IPS-15b (cell line): Measurements from ENCODE around the gene IL13.

Experiments used
- H3K27me3 ChIP-seq: one replicate; pipeline ENCODE4 v1.6.1; 2013; ENCODE audit warnings: low read length; ENCODE audit not compliant: control insufficient read depth, insufficient read depth
- H3K36me3 ChIP-seq: one replicate; pipeline ENCODE4 v1.6.1; 2013; ENCODE audit warnings: low read length; ENCODE audit not compliant: control insufficient read depth, insufficient read depth
- H3K4me1 ChIP-seq: one replicate; pipeline ENCODE4 v1.6.1; 2013; ENCODE audit warnings: mild to moderate bottlenecking, low read length; ENCODE audit not compliant: control insufficient read depth, insufficient read depth
- H3K4me3 ChIP-seq: one replicate; pipeline ENCODE4 v1.5.1; 2013; ENCODE audit warnings: low read depth, low read length
- H3K9ac ChIP-seq: one replicate; pipeline ENCODE4 v1.6.1; 2013; ENCODE audit warnings: low read depth, mild to moderate bottlenecking, low read length
- H3K9me3 ChIP-seq: one replicate; pipeline ENCODE4 v1.6.1; 2013; ENCODE audit warnings: mild to moderate bottlenecking, low read length; ENCODE audit not compliant: control insufficient read depth, insufficient read depth

Gene IL13

DNA sequence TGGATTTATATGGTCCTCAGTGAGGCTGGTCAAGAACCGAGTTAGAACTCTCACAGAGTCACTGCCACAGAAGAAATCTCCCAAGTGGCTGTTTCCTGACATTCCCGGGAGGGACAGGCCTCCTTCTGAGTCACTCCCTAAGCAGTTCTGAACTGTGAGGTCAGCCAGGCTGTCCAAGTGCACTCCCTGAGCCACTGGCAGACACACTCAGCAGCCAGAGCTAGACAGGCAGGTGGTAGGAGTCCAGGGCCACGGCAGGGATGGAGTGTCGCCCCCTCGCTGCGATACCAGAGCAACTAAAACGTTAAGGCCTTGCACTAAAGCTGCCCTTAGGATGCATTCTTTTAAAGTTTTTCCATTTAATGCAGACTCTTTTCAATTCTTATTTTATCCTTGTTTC, 19.2 kb downstream of the IL13 start:
- H3K9ac ChIP-seq: no peak overlapping the region
- H3K4me3 ChIP-seq: no peak overlapping the region

DNA sequence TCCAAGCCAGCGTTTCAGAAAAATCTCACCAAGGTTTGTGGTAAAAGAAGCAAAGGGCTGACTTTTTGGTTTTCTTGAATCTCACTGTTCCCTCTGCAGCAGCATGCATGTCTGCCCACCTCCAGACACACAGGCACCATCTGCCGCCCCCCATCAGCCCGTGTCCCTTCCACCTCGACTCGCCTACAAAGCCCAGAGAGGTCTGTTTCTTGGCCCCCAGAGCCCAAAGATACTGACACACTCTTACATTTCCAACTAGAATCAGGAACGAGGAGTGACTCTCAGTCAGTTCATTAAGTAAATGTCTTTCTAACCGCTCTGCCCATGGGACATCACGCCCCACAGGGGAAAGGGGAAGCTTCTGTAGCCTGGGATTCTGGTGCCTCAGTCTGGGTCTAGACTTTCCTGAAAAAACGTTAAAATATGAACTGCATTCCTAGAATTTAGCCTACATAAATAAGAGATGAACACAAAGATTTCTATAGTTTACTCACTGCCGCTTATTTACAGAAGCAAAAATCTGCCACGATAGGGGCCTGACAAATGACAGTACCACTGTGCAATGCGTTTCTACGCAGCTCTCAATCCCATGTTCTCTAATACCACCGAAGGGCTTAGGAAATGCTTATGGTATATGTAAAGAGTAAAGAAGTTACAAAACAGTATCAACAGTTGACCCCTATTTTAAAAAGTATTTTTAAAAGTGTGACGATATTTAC, 19.9 kb downstream of the IL13 start:
- no peaks in the 10 kb centered on the region for H3K27me3 ChIP-seq
- H3K4me1 ChIP-seq: no peaks in the 10 kb centered on the region
- H3K9ac ChIP-seq: no peak overlapping the region
- H3K9me3 ChIP-seq: no peaks in the 10 kb centered on the region
- H3K4me3 ChIP-seq: no peak overlapping the region
- H3K36me3 ChIP-seq: no peaks in the 10 kb centered on the region

More for the DNA sequence above, 19.2 kb downstream of the IL13 start:
- Histone ChIP-seq H3K4me1 (no peaks in the 10 kb centered on the region), H3K9me3 (no peaks in the 10 kb centered on the region), H3K27me3 (no peaks in the 10 kb centered on the region), H3K36me3 (no peaks in the 10 kb centered on the region)

GRCh38 chr5:132678735-132679134, 20.8 kb downstream of the IL13 start:
- H3K27me3 ChIP-seq: no peaks in the 10 kb centered on the region
- no peaks in the 10 kb centered on the region for H3K36me3 ChIP-seq
- H3K9ac ChIP-seq: no peak overlapping the region
- no peaks in the 10 kb centered on the region for H3K4me1 ChIP-seq
- no peak overlapping the region for H3K4me3 ChIP-seq
- no peaks in the 10 kb centered on the region for H3K9me3 ChIP-seq

DNA sequence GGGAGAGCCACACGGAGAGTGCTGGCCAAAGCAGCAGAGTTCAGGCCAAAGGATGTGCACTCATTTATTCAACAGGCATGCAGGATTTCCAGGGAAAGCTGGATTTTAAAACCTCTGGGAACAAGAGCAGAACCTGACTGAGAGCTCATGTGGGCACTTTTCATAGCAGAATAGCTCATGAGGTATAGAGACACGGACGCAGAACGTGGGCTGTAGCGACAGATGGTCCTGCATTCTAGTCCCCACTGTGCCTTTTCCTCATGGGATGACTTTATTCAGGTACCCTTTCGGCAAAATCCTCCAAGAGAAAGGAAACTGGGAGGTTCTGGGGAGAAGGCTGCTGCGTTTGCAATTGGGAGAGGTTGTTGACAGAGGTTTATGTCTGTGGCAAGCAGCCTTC, 21.2 kb downstream of the IL13 start:
- H3K4me3 ChIP-seq: no peak overlapping the region
- H3K4me1 ChIP-seq: no peaks in the 10 kb centered on the region
- H3K36me3 ChIP-seq: no peaks in the 10 kb centered on the region
- no peaks in the 10 kb centered on the region for H3K9me3 ChIP-seq
- H3K9ac ChIP-seq: no peak overlapping the region
- H3K27me3 ChIP-seq: no peaks in the 10 kb centered on the region

GRCh38 chr5:132679717-132680380, 21.9 kb downstream of the IL13 start:
- no peak overlapping the region for H3K9ac ChIP-seq
- no peaks in the 10 kb centered on the region for H3K4me1 ChIP-seq
- no peaks in the 10 kb centered on the region for H3K36me3 ChIP-seq
- no peaks in the 10 kb centered on the region for H3K9me3 ChIP-seq
- H3K27me3 ChIP-seq: no peaks in the 10 kb centered on the region
- H3K4me3 ChIP-seq: no peak overlapping the region

DNA sequence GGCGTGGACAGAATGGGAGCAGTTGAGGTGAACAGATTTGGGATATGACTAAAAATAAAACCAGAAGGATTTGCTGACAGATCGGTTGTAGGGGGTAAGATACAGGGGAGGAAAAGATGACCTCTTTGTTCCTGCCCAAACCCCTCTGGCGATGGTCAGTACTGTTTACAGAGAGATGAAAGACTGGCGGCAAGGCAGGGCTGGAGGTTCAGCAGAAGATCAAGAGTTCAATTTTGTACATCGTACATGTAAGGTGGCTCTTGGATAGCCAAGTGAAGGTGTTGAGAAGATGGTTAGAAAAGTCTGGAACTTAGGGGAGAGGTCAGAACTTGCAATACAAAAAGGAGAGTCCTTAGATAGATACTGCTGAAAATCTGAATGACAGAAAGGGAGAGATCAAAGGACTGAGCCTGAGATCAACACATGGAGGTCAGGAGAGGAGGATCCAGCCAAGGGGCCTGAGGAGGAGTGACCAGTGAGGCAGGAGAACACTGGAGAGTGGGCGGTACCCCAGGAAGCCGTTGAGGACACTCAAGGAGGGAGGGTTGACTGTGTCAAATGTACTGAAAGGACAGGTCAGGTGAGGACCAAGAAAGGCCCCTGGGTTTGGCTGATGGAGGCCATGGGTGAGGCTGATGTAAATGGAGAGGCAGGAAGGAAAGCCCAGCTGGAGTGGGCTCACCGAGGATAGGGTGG, 23.0 kb downstream of the IL13 start:
- Histone ChIP-seq H3K9ac (no peak overlapping the region), H3K4me3 (no peak overlapping the region), H3K27me3 (no peaks in the 10 kb centered on the region), H3K9me3 (no peaks in the 10 kb centered on the region), H3K36me3 (no peaks in the 10 kb centered on the region), H3K4me1 (no peaks in the 10 kb centered on the region)

DNA sequence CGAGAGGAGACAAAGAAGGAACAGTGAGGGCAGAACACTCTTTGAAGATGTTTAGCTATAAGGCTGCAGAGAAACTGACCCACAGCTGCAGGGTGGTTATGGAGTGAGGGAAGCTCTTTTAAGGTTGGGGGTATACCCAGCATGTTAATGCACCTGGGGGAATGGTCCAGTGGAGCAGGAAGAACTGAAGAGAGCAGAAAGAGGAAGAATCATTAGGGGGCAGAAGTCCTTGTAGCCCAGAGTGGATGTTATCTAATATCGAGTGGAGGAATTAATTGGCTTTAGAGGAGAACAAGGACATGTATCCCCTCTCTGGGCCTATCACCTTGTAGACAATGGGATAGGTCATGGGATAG, 23.5 kb downstream of the IL13 start:
- Histone ChIP-seq H3K9ac (no peak overlapping the region), H3K4me3 (no peak overlapping the region), H3K36me3 (no peaks in the 10 kb centered on the region), H3K27me3 (no peaks in the 10 kb centered on the region), H3K4me1 (no peaks in the 10 kb centered on the region), H3K9me3 (no peaks in the 10 kb centered on the region)

DNA sequence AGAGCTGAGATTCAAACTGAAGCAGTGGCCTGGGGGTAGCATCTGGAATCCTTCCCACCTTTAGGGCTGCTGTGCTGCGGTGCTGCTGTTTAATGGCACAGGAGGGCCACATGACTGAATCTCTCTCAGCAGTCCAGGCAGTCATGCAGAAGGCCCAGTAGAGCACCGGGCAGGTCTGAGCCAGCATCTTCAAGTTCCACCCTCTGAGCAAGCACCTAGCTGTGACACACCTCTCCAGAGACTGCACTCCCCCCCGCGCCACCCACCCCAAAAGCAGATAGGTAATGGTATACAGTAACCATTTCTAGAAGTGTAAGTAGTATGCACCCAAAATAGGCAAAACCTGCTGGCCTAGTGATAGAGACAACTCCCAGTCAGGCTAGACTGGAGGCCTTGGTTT, 24.0 kb downstream of the IL13 start:
- no peaks in the 10 kb centered on the region for H3K27me3 ChIP-seq
- H3K9ac ChIP-seq: no peak overlapping the region
- H3K36me3 ChIP-seq: no peaks in the 10 kb centered on the region
- H3K4me1 ChIP-seq: no peaks in the 10 kb centered on the region
- H3K4me3 ChIP-seq: no peak overlapping the region
- H3K9me3 ChIP-seq: no peaks in the 10 kb centered on the region

GRCh38 chr5:132684491-132684890, 26.5 kb downstream of the IL13 start:
- Histone ChIP-seq H3K9ac (no peak overlapping the region), H3K4me1 (no peaks in the 10 kb centered on the region), H3K36me3 (no peaks in the 10 kb centered on the region), H3K9me3 (no peaks in the 10 kb centered on the region), H3K4me3 (no peak overlapping the region), H3K27me3 (no peaks in the 10 kb centered on the region)

- no peaks in the 10 kb centered on the region for H3K36me3 ChIP-seq
- H3K4me3 ChIP-seq: no peak overlapping the region
- H3K4me1 ChIP-seq: no peaks in the 10 kb centered on the region
- no peaks in the 10 kb centered on the region for H3K9me3 ChIP-seq
- no peak overlapping the region for H3K9ac ChIP-seq
- no peaks in the 10 kb centered on the region for H3K27me3 ChIP-seq
These were observed 27.1 kb downstream of the IL13 start for GRCh38 chr5:132684922-132685720.

- H3K9ac ChIP-seq: no peak overlapping the region
- H3K4me3 ChIP-seq: no peak overlapping the region
- no peaks in the 10 kb centered on the region for H3K36me3 ChIP-seq
- no peaks in the 10 kb centered on the region for H3K9me3 ChIP-seq
- no peaks in the 10 kb centered on the region for H3K27me3 ChIP-seq
- H3K4me1 ChIP-seq: no peaks in the 10 kb centered on the region
These were observed 28.2 kb downstream of the IL13 start for GRCh38 chr5:132686193-132686592.
